Measurements from ENCODE around the gene DDI1. TPM values are rescaled to one million over a fixed set of nuclear protein-coding genes. Genes with fewer than 3 reads are reported as not detected.

DDI1 gene
- total RNA-seq, 3 donors from 2014 or later = not detected

GRCh38 chr11:104049116-104049515, 12.7 kb downstream of the DDI1 start:
- intact Hi-C loops (cut with DNase I; ENCODE audit: low total_unique reads) = no loop called here
- no peaks in the 10 kb centered on the region for H3K27me3 ChIP-seq
- DNase-seq (ENCODE audit: low spot score in 2 of 2) = no peak
- TF ChIP-seq CTCF (IDR thresholded peaks at IDR 0.05) = no peak
- TF ChIP-seq POLR2AphosphoS5 (IDR thresholded peaks at IDR 0.05) = no peak
- TF ChIP-seq POLR2A (IDR thresholded peaks at IDR 0.05) = no peak
- H3K9me3 ChIP-seq = no peaks in the 10 kb centered on the region
- H3K4me3 ChIP-seq = no peak overlapping the region
- H3K4me1 ChIP-seq = no peaks in the 10 kb centered on the region
- H3K36me3 ChIP-seq = no peaks in the 10 kb centered on the region
- no peak overlapping the region for H3K27ac ChIP-seq

- Histone ChIP-seq H3K36me3 (no peaks in the 10 kb centered on the region), H3K9me3 (no peaks in the 10 kb centered on the region), H3K27me3 (no peaks in the 10 kb centered on the region), H3K4me3 (no peak overlapping the region), H3K4me1 (no peaks in the 10 kb centered on the region), H3K27ac (no peak overlapping the region)
- no peak for DNase-seq (ENCODE audit: low spot score in 2 of 2)
- no peak for TF ChIP-seq CTCF (IDR thresholded peaks at IDR 0.05)
- no peak for TF ChIP-seq POLR2A (IDR thresholded peaks at IDR 0.05)
- no peak for TF ChIP-seq POLR2AphosphoS5 (IDR thresholded peaks at IDR 0.05)
- intact Hi-C loops (cut with DNase I; ENCODE audit: low total_unique reads) = no loop called here
Observed at GRCh38 chr11:104051778-104052177, 15.3 kb downstream of the DDI1 start.

- DNase-seq (ENCODE audit: low spot score in 2 of 2) = no peak
- Histone ChIP-seq H3K27ac (no peak overlapping the region), H3K27me3 (no peaks in the 10 kb centered on the region), H3K9me3 (no peaks in the 10 kb centered on the region), H3K36me3 (no peaks in the 10 kb centered on the region), H3K4me1 (no peaks in the 10 kb centered on the region), H3K4me3 (no peak overlapping the region)
- intact Hi-C loops (cut with DNase I; ENCODE audit: low total_unique reads) = no loop called here
- TF ChIP-seq CTCF (IDR thresholded peaks at IDR 0.05) (no peak), POLR2AphosphoS5 (IDR thresholded peaks at IDR 0.05) (no peak), POLR2A (IDR thresholded peaks at IDR 0.05) (no peak)
Observed at GRCh38 chr11:104053743-104054478, 17.5 kb downstream of the DDI1 start.

GRCh38 chr11:104054911-104055529, 18.6 kb downstream of the DDI1 start:
- Histone ChIP-seq H3K27me3 (no peaks in the 10 kb centered on the region), H3K4me1 (no peaks in the 10 kb centered on the region), H3K36me3 (no peaks in the 10 kb centered on the region), H3K27ac (no peak overlapping the region), H3K9me3 (no peaks in the 10 kb centered on the region), H3K4me3 (no peak overlapping the region)
- TF ChIP-seq CTCF (IDR thresholded peaks at IDR 0.05) = no peak
- no peak for TF ChIP-seq POLR2A (IDR thresholded peaks at IDR 0.05)
- no peak for TF ChIP-seq POLR2AphosphoS5 (IDR thresholded peaks at IDR 0.05)
- DNase-seq (ENCODE audit: low spot score in 2 of 2) = no peak
- intact Hi-C loops (cut with DNase I; ENCODE audit: low total_unique reads) = loop anchor here (5.0 kb wide), 1 partner anchor 1702 kb away; no protein-coding TSS in a partner anchor

- no peak overlapping the region for H3K4me3 ChIP-seq
- TF ChIP-seq CTCF (IDR thresholded peaks at IDR 0.05) (no peak), POLR2AphosphoS5 (IDR thresholded peaks at IDR 0.05) (no peak), POLR2A (IDR thresholded peaks at IDR 0.05) (no peak)
- H3K9me3 ChIP-seq = no peaks in the 10 kb centered on the region
- H3K36me3 ChIP-seq = no peaks in the 10 kb centered on the region
- no peaks in the 10 kb centered on the region for H3K4me1 ChIP-seq
- no peak overlapping the region for H3K27ac ChIP-seq
- no peak for DNase-seq (ENCODE audit: low spot score in 2 of 2)
- intact Hi-C loops (cut with DNase I; ENCODE audit: low total_unique reads) = loop anchor here (5.0 kb wide), 1 partner anchor 1702 kb away; no protein-coding TSS in a partner anchor
- no peaks in the 10 kb centered on the region for H3K27me3 ChIP-seq
Observed at GRCh38 chr11:104055596-104055995, 19.2 kb downstream of the DDI1 start.

All from breast epithelium (tissue), 4 donors.